NT2/D1 (cell line): ENCODE results near the gene GPN2.
A peak's percentile ranks its signal among the peaks of the same experiment; 100 is the strongest.

Experiments used
- DNase-seq: peaks from one replicate; pipeline ENCODE4 v3.0.0-alpha.2; 2011; ENCODE audit warnings: low read depth, low spot score
- H3K27me3 ChIP-seq: 2 replicates; pipeline ENCODE4 v1.6.0; 2011; ENCODE audit warnings: mild to moderate bottlenecking; ENCODE audit not compliant: insufficient read length, insufficient read depth
- H3K36me3 ChIP-seq: 2 replicates; pipeline ENCODE4 v1.6.1; 2011; ENCODE audit warnings: mild to moderate bottlenecking, low read length, mixed read lengths; ENCODE audit not compliant: insufficient read depth, insufficient read length
- H3K4me1 ChIP-seq: 2 replicates; pipeline ENCODE4 v1.5.1; 2011; ENCODE audit not compliant: insufficient read depth, insufficient read length
- H3K4me3 ChIP-seq: 2 replicates; pipeline ENCODE4 v1.5.1; 2011; ENCODE audit warnings: low read depth; ENCODE audit not compliant: insufficient read length
- H3K9ac ChIP-seq: 2 replicates; pipeline ENCODE4 v1.6.0; 2011; ENCODE audit warnings: low read depth; ENCODE audit not compliant: insufficient read length
- H3K9me3 ChIP-seq: 2 replicates; pipeline ENCODE4 v1.5.1; 2011; ENCODE audit warnings: mild to moderate bottlenecking, low read length; ENCODE audit not compliant: insufficient read depth
- SUZ12 ChIP-seq: IDR thresholded peaks from 2 replicates; pipeline ENCODE4 v1.6.1; 2011; ENCODE audit not compliant: insufficient read length, insufficient read depth; ENCODE audit errors: extremely low read depth
- YY1 ChIP-seq: IDR thresholded peaks from 2 replicates; pipeline ENCODE4 v1.6.1; 2011; ENCODE audit not compliant: insufficient read length, insufficient read depth
- ZNF274 ChIP-seq: IDR thresholded peaks from 2 replicates; pipeline ENCODE4 v1.6.1; 2011; ENCODE audit warnings: mild to moderate bottlenecking, low read depth, low read length

Gene GPN2

DNA sequence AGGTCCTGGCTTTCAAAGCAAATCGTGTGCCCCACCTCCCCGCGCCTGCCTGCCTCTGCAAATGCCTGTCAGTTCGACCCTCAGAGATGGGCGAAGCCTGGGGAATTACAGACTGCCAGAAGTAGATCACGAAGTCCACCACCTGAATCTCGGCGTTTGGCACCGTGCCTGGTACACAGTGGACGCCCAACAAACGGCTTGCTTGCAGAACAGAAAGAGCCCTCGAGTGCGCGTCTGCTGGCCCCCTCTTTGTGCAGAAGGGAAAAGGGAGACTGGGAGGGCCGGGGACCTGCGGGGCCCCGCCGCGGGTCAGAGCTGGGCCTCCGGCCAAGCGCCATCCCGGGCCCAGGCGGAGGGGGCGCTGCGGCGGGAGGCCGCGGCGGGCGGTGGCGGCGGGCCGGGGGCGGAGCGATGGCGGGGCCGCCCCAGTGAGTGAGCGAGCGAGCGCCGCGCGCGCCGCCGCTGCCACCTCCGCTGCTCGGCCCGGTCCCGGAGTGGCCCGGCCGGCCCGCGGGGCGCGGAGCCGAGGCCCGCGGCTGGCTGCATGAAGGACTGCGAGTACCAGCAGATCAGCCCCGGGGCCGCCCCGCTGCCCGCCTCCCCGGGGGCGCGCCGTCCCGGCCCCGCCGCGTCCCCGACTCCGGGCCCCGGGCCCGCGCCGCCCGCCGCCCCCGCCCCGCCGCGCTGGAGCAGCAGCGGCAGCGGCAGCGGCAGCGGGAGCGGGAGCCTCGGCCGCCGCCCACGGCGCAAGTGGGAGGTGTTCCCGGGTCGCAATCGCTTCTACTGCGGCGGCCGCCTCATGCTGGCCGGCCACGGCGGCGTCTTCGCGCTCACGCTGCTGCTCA lies 63.6 kb downstream of the GPN2 start, which contains the start of gene ZDHHC18:
ZDHHC18 (plus strand) TSS at position 428 of the 845 bp plus-strand sequence; CDS start at position 545, 117 bp downstream.
- Histone ChIP-seq H3K9me3 (no peaks in the 10 kb centered on the region), H3K4me1 (peaks cover 18% of the 10 kb centered on the region), H3K36me3 (peaks cover 23% of the 10 kb centered on the region), H3K9ac (peak within 1 kb of the TSS; percentile 83), H3K4me3 (peak within 1 kb of the TSS; percentile 60), H3K27me3 (no peaks in the 10 kb centered on the region)
- TF ChIP-seq YY1 (no peak), SUZ12 (no peak), ZNF274 (no peak)
- peak; percentile 40 for DNase-seq
